ENCODE results near the gene SRSF9. TPM values are rescaled to one million over a fixed set of nuclear protein-coding genes. Genes with fewer than 3 reads are reported as not detected.
A peak's percentile ranks its signal among the peaks of the same experiment; 100 is the strongest.

SRSF9 gene
- total RNA-seq, 1 experiment from 2014 or later = 297 TPM

GRCh38 chr12:120470150-120470784 is 719 bp upstream of the SRSF9 start:
- BruUV-seq (replicated peaks) = TSS peak; percentile 71
- intact Hi-C loops (cut with micrococcal nuclease) = no loop called here

More at GRCh38 chr12:120470150-120470784, 719 bp upstream of the SRSF9 start:
- peaks cover 16% of the 10 kb centered on the region; the same call in 1 of the 2 replicates for H4K20me1 ChIP-seq (ENCODE audit: insufficient read depth)
- peaks cover 12% of the 10 kb centered on the region in 2 experiments; a peak in 3 of 4 replicates for H3K36me3 ChIP-seq (ENCODE audit: control insufficient read depth in 1 of 2, insufficient read depth in 2 of 2, low read length in 2 of 2)
- DNase-seq (ENCODE audit: low read depth, low spot score) (no peak), ATAC-seq (peak; percentile 34)
- H3K9ac ChIP-seq (ENCODE audit: low read length) = peak overlapping the region; percentile 95
- H3K27me3 ChIP-seq (ENCODE audit: insufficient read depth, low read length) = no peaks in the 10 kb centered on the region
- peaks cover 62% of the 10 kb centered on the region for H3K79me2 ChIP-seq (ENCODE audit: insufficient read depth, low read length)
- TF ChIP-seq ZFX (IDR thresholded peaks at IDR 0.05) (peak; percentile 62), SRF (IDR thresholded peaks at IDR 0.05; ENCODE audit: low read depth) (no peak), POLR2A (IDR thresholded peaks at IDR 0.05; ENCODE audit: borderline replicate concordance, extremely low read depth, insufficient read depth, insufficient read length) (no peak)
- TF ChIP-seq, protein P1, sequence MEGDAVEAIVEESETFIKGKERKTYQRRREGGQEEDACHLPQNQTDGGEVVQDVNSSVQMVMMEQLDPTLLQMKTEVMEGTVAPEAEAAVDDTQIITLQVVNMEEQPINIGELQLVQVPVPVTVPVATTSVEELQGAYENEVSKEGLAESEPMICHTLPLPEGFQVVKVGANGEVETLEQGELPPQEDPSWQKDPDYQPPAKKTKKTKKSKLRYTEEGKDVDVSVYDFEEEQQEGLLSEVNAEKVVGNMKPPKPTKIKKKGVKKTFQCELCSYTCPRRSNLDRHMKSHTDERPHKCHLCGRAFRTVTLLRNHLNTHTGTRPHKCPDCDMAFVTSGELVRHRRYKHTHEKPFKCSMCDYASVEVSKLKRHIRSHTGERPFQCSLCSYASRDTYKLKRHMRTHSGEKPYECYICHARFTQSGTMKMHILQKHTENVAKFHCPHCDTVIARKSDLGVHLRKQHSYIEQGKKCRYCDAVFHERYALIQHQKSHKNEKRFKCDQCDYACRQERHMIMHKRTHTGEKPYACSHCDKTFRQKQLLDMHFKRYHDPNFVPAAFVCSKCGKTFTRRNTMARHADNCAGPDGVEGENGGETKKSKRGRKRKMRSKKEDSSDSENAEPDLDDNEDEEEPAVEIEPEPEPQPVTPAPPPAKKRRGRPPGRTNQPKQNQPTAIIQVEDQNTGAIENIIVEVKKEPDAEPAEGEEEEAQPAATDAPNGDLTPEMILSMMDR (IDR thresholded peaks at IDR 0.05 in 2 of 3, conservative IDR thresholded peaks at IDR 0.05 in 1 of 3; ENCODE audit: borderline replicate concordance in 1 of 3, insufficient read depth in 1 of 3, low read depth in 2 of 3, low read length in 2 of 3) = no peak
- H2AFZ ChIP-seq (ENCODE audit: low read depth, low read length, poor library complexity, severe bottlenecking) = no peak overlapping the region
- no peaks in the 10 kb centered on the region for H3K9me3 ChIP-seq (ENCODE audit: control insufficient read depth in 1 of 2, insufficient read depth in 1 of 2, low read depth in 1 of 2, low read length in 2 of 2)
- peak overlapping the region; percentile 91 for H3K4me2 ChIP-seq (ENCODE audit: low read length)
- peaks cover 37 to 67% of the 10 kb centered on the region in 2 experiments for H3K4me1 ChIP-seq (ENCODE audit: control insufficient read depth in 1 of 2, insufficient read depth in 2 of 2, low read length in 2 of 2)
- ChIA-PET CTCF (interaction anchor here (0.6 kb wide), 1 partner anchor 168 kb away, joined by 3 read pairs; the partner anchor contains the start of gene SIRT4), RAD21 (ENCODE audit: low non-redundant PET in 1 of 2, low total read pairs in 2 of 2, uncharacterized antibody in 2 of 2, unreplicated experiment in 2 of 2) (interaction anchor here in 1 of 2 experiments (0.5 kb wide), 1 partner anchor 68 kb away, joined by 3 read pairs; no protein-coding TSS in a partner anchor), POLR2A (interaction anchor here (0.7 to 2.5 kb wide), 4 partner anchors 13 to 269 kb away, joined by 3 to 5 read pairs (median 4); partner anchors contain the start of genes RNU4-2 and RPLP0)
- H3K27ac ChIP-seq (ENCODE audit: low read depth, low read length) = peak overlapping the region; percentile 97
- H3K9me2 ChIP-seq (ENCODE audit: insufficient read depth) = no peaks in the 10 kb centered on the region
- H3K4me3 ChIP-seq (replicated peaks in 1 of 2; ENCODE audit: low read depth in 1 of 2, low read length in 2 of 2) = peak overlapping the region; percentile 80 to 89
